ENCODE results near the gene NEK4.
A peak's percentile ranks its signal among the peaks of the same experiment; 100 is the strongest.

Gene NEK4

GRCh38 chr3:52771334-52771681 is 568 bp upstream of the NEK4 start:
- CTCF ChIA-PET: interaction anchor here (0.8 to 1.4 kb wide), 3 partner anchors 28 to 301 kb away, joined by 3 read pairs; no protein-coding TSS in a partner anchor
- peak overlapping the region; percentile 89 for H3K4me3 ChIP-seq (ENCODE audit: low read depth, low read length)
- TF ChIP-seq CTCF (IDR thresholded peaks at IDR 0.05; ENCODE audit: insufficient read depth, low read length, missing control alignments): no peak
- POLR2A ChIA-PET: interaction anchor here (1.6 kb wide), 1 partner anchor 13 kb away, joined by 4 read pairs; no protein-coding TSS in a partner anchor
- DNase-seq (ENCODE audit: low read depth, low spot score): no peak

- ChIA-PET POLR2A (interaction anchor here (0.8 to 1.6 kb wide), 2 partner anchors 11 to 157 kb away, joined by 3 to 4 read pairs; no protein-coding TSS in a partner anchor), CTCF (interaction anchor here (0.9 to 1.4 kb wide), 2 partner anchors 51 to 81 kb away, joined by 3 read pairs; no protein-coding TSS in a partner anchor)
- DNase-seq (ENCODE audit: low read depth, low spot score): no peak
- peak overlapping the region; percentile 89 for H3K4me3 ChIP-seq (ENCODE audit: low read depth, low read length)
- no peak for TF ChIP-seq CTCF (IDR thresholded peaks at IDR 0.05; ENCODE audit: insufficient read depth, low read length, missing control alignments)
Measured at GRCh38 chr3:52769786-52770455, 819 bp downstream of the NEK4 start.

- no peak for TF ChIP-seq CTCF (IDR thresholded peaks at IDR 0.05; ENCODE audit: insufficient read depth, low read length, missing control alignments)
- POLR2A ChIA-PET: no interaction called here
- CTCF ChIA-PET: interaction anchor here (1.0 to 1.3 kb wide), 2 partner anchors 20 to 309 kb away, joined by 3 read pairs; no protein-coding TSS in a partner anchor
- no peak for DNase-seq (ENCODE audit: low read depth, low spot score)
- no peak overlapping the region for H3K4me3 ChIP-seq (ENCODE audit: low read depth, low read length)
Measured at GRCh38 chr3:52763466-52763865, 7.3 kb downstream of the NEK4 start.

- DNase-seq (ENCODE audit: low read depth, low spot score): no peak
- no peak for TF ChIP-seq CTCF (IDR thresholded peaks at IDR 0.05; ENCODE audit: insufficient read depth, low read length, missing control alignments)
- ChIA-PET POLR2A (no interaction called here), CTCF (interaction anchor here (1.4 kb wide), 1 partner anchor 17 kb away, joined by 3 read pairs; no protein-coding TSS in a partner anchor)
- no peak overlapping the region for H3K4me3 ChIP-seq (ENCODE audit: low read depth, low read length)
Measured at GRCh38 chr3:52756141-52756540, 14.6 kb downstream of the NEK4 start.

GRCh38 chr3:52754373-52754772 is 16.4 kb downstream of the NEK4 start:
- no peak for TF ChIP-seq CTCF (IDR thresholded peaks at IDR 0.05; ENCODE audit: insufficient read depth, low read length, missing control alignments)
- no peak overlapping the region for H3K4me3 ChIP-seq (ENCODE audit: low read depth, low read length)
- ChIA-PET CTCF (interaction anchor here (1.1 to 2.2 kb wide), 4 partner anchors 9 to 232 kb away, joined by 3 to 12 read pairs (median 3); no protein-coding TSS in a partner anchor), POLR2A (no interaction called here)
- DNase-seq (ENCODE audit: low read depth, low spot score): no peak

- ChIA-PET POLR2A (no interaction called here), CTCF (no interaction called here)
- TF ChIP-seq CTCF (IDR thresholded peaks at IDR 0.05; ENCODE audit: insufficient read depth, low read length, missing control alignments): no peak
- no peak for DNase-seq (ENCODE audit: low read depth, low spot score)
- H3K4me3 ChIP-seq (ENCODE audit: low read depth, low read length): no peak overlapping the region
Measured at GRCh38 chr3:52752045-52752660, 18.6 kb downstream of the NEK4 start.
